Right kidney (tissue), 1 donor: ENCODE results near the gene CHST9.

ENCODE experiments used
- DNase-seq: peaks from one replicate; pipeline ENCODE4 v3.0.0-alpha.2; 2016

Gene CHST9

DNA sequence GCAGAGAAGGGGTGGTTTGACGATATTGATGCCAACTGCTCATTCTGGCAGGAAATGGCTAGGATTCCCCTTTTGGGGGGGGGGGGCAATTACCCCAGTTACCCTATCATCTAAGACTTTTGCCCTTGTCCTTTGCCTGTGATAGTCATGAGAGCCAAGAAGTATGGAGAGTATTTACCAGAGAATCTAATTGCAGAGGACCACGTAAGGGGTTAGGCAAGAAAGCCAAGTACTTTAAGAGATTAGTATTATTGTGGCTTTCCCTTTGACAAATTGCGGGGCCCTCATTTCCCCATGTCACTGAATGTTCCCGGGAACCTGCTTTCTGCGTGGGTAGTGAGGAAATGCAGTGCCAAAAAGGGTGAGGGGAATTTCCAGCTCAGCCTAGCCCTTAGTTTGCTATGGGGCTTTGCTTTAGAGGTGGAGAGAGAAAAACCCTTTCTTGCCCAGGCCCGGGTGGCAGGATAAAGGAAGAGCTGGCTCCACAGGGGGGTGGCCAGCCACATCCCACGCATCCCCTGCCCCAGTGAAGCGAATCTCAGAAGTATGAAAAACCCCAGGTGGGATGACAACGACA is 321.1 kb downstream of the CHST9 start:
- peak; percentile 9 for DNase-seq

DNA sequence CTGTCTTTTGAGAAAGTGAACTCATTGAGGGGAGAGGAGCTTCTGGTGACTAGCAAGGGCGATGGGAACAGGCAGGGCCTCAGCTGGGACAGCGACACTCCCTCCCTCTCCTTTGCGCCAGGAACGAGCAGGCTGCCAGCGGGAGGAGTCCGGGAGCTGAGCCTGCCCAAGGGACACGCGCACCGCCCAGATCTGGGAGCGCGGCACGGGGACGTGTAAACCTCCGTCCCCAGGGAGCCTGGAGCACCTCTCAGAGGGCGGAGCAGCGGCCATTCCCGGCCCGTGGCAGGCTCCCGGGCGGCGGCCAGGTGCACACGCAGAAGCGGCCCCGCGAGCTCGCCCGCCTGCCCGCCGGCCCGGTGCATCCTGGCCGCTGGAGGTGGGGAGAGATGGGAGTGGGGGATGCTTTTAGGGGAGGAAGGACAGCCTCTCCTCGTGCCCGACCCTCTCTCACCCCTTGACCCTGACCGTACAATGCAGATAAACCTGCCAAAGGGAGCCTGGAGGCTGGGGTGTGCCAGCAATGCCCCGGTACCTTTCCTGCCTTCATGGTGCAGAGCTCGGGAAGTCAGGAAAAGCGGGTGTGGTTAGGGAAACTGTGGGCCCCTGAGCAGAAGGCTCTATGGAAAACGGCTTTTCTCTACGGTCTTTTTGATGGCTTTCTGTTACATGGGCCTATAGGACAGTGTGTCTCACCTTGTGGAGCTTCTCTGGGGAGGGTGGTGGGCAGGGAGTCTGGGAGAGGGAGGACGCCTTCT is 321.8 kb downstream of the CHST9 start:
- peak; percentile 80 for DNase-seq

DNA sequence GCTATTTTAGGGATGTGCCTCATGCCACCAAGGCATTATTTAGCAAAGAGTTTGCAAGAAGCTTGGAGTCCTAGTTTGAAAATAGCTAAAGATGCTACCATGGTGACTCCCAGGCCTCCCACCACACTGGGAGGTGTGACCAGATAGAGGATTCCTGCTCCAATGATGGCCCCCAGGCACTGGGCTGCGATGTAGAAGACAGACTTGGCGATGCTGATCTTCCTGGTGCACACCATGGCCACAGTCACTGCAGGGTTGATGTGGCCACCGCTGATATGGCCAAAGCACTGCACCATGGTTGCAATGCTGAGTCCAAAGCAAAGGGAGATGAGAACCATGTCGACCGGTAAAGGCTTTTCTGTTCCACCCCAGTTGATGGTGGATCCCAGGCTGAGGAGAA is 323.0 kb downstream of the CHST9 start:
- DNase-seq, result no peak
